NT2/D1 (cell line): Measurements from ENCODE around the gene SYCP2L.

Experiments used
- SUZ12 ChIP-seq: IDR thresholded peaks from 2 replicates; pipeline ENCODE4 v1.6.1; 2011; ENCODE audit not compliant: insufficient read length, insufficient read depth; ENCODE audit errors: extremely low read depth
- YY1 ChIP-seq: IDR thresholded peaks from 2 replicates; pipeline ENCODE4 v1.6.1; 2011; ENCODE audit not compliant: insufficient read length, insufficient read depth

DNA sequence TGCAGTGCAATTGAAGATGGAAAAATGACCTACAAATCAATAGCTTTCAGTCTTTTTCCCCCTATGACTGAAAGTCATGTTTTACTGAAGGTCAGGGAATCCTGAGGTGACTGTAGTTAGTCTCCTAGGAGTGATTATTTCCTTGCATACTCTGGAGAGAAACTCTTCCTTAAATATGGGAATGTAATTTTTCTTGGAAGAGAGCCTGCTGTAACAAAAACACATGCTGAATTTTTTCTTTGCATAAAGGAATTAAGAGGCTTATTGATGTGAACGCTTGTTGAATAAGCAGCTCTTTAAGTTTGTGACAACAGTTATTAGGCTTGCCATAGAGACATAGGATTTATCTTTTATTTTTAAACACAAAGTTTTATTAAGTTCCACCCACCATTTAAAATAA, 92.8 kb downstream of the SYCP2L start:
- no peak for TF ChIP-seq YY1
- no peak for TF ChIP-seq SUZ12
